Effector memory CD4-positive, alpha-beta T cell (primary cell): ENCODE data around the gene RNF6.

Experiments
- DNase-seq, 3 donors: peaks; one replicate each; pipeline ENCODE4 v3.0.0-alpha.2; 2020
- H3K27ac ChIP-seq: 2 replicates; pipeline ENCODE4 v1.7.0; 2013; ENCODE audit warnings: mild to moderate bottlenecking, low read length, moderate library complexity; ENCODE audit not compliant: insufficient read depth, poor library complexity, severe bottlenecking
- H3K27me3 ChIP-seq: replicated peaks from 2 replicates; pipeline ENCODE4 v1.7.0; 2013; ENCODE audit warnings: mild to moderate bottlenecking, low read length; ENCODE audit not compliant: insufficient read depth, control insufficient read depth, poor library complexity, severe bottlenecking
- H3K36me3 ChIP-seq: 2 replicates; pipeline ENCODE4 v1.7.0; 2013; ENCODE audit warnings: mild to moderate bottlenecking, low read length, moderate library complexity; ENCODE audit not compliant: control insufficient read depth, insufficient read depth
- H3K4me1 ChIP-seq: 2 replicates; pipeline ENCODE4 v1.7.0; 2013; ENCODE audit warnings: low read length, mild to moderate bottlenecking; ENCODE audit not compliant: control insufficient read depth, insufficient read depth, poor library complexity, severe bottlenecking
- H3K4me3 ChIP-seq: 2 replicates; pipeline ENCODE4 v1.7.0; 2013; ENCODE audit warnings: low read length, low read depth, mild to moderate bottlenecking; ENCODE audit not compliant: insufficient read depth, poor library complexity, severe bottlenecking
- H3K9me3 ChIP-seq: 2 replicates; pipeline ENCODE4 v1.7.0; 2013; ENCODE audit warnings: mild to moderate bottlenecking, low read length, moderate library complexity; ENCODE audit not compliant: control insufficient read depth

Gene RNF6

GRCh38 chr13:26228096-26228495 is 6.0 kb upstream of the RNF6 start:
- H3K27me3 ChIP-seq, result no peaks in the 10 kb centered on the region
- H3K27ac ChIP-seq, result no peak overlapping the region
- no peaks in the 10 kb centered on the region for H3K4me1 ChIP-seq
- no peak for DNase-seq
- H3K36me3 ChIP-seq, result no peaks in the 10 kb centered on the region
- H3K4me3 ChIP-seq, result no peak overlapping the region
- H3K9me3 ChIP-seq, result no peaks in the 10 kb centered on the region

GRCh38 chr13:26227166-26227971 is 5.3 kb upstream of the RNF6 start:
- H3K27me3 ChIP-seq, result no peaks in the 10 kb centered on the region
- H3K4me3 ChIP-seq, result no peak overlapping the region
- H3K27ac ChIP-seq, result no peak overlapping the region
- H3K4me1 ChIP-seq, result peaks cover 4% of the 10 kb centered on the region
- H3K36me3 ChIP-seq, result no peaks in the 10 kb centered on the region
- no peak for DNase-seq
- H3K9me3 ChIP-seq, result no peaks in the 10 kb centered on the region

GRCh38 chr13:26225896-26226617 is 3.9 kb upstream of the RNF6 start:
- no peak for DNase-seq
- no peaks in the 10 kb centered on the region for H3K27me3 ChIP-seq
- no peak overlapping the region for H3K4me3 ChIP-seq
- H3K36me3 ChIP-seq, result peaks cover 4% of the 10 kb centered on the region
- no peak overlapping the region for H3K27ac ChIP-seq
- no peaks in the 10 kb centered on the region for H3K9me3 ChIP-seq
- H3K4me1 ChIP-seq, result peaks cover 8% of the 10 kb centered on the region

GRCh38 chr13:26222520-26223046 is 469 bp upstream of the RNF6 start:
- peaks cover 18% of the 10 kb centered on the region for H3K4me1 ChIP-seq
- no peaks in the 10 kb centered on the region for H3K9me3 ChIP-seq
- H3K4me3 ChIP-seq, result peak overlapping the region; percentile 98
- H3K27me3 ChIP-seq, result no peaks in the 10 kb centered on the region
- H3K36me3 ChIP-seq, result peaks cover 22% of the 10 kb centered on the region
- H3K27ac ChIP-seq, result peak overlapping the region; percentile 97
- DNase-seq, result no peak

DNA sequence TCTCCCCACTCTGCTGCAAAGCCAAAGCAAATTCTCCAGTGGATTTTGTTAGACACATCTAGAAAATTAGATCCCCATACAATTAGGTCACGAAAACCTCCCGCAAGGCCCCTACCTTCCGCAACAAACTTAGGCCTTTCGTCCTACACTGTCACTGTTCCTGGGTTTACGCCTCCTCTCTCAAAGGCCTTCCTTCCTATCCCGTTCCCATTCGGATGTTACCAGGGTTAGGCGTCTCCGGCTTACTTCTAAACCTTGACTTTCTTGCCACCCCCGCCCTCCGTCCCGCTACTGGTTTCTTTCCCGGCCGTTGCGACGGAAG is 754 bp downstream of the RNF6 start:
- Histone ChIP-seq H3K27ac (peak overlapping the region; percentile 97), H3K9me3 (no peaks in the 10 kb centered on the region), H3K4me1 (peaks cover 18% of the 10 kb centered on the region), H3K36me3 (peaks cover 34% of the 10 kb centered on the region), H3K4me3 (peak overlapping the region; percentile 98), H3K27me3 (no peaks in the 10 kb centered on the region)
- DNase-seq, result no peak

GRCh38 chr13:26220575-26220974 is 1.5 kb downstream of the RNF6 start:
- DNase-seq, result no peak
- Histone ChIP-seq H3K27me3 (no peaks in the 10 kb centered on the region), H3K36me3 (peaks cover 37% of the 10 kb centered on the region), H3K4me1 (peaks cover 18% of the 10 kb centered on the region), H3K27ac (peak overlapping the region; percentile 10), H3K9me3 (no peaks in the 10 kb centered on the region), H3K4me3 (peak overlapping the region; percentile 28)

DNA sequence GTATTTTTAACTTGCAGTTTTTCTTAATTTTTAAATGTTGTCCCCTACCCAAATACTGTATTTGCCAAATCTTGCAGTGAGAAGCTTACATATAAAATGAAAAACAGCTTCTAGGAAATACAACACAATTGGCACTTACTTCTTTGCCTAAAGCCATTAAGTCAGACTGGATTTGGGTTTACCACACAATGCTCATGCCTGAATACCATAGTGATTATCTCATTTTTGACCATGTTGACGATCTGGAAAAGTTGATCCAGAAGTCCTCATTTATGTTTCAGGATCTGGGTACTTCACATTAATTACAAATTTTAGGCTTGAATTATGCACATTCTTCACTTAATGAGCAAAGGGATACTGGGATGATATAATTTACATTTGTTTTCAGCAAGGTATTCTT is 2.4 kb downstream of the RNF6 start:
- no peak for DNase-seq

DNA sequence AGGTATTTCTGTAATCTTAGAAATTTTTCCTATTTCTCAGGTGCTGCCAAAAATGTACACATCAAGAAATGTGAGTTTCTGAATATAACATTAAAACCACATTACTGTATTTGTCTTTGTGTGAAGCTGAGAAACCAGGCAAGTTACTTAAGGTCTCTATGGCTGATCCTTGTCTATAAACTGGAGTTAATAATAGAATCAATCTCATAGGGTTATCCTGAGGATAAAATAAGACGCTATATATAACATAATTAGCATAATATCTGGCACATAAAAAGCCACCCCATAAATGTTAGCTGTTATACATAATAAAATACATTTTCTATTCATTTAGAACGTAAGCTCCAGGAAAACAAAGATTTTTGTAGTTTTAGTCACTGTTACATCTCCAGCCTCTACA is 6.1 kb downstream of the RNF6 start:
- H3K27ac ChIP-seq, result no peak overlapping the region
- DNase-seq, result no peak
- peaks cover 10% of the 10 kb centered on the region for H3K4me1 ChIP-seq
- H3K4me3 ChIP-seq, result no peak overlapping the region
- no peaks in the 10 kb centered on the region for H3K27me3 ChIP-seq
- peaks cover 71% of the 10 kb centered on the region for H3K36me3 ChIP-seq
- no peaks in the 10 kb centered on the region for H3K9me3 ChIP-seq

More for the DNA sequence above, 2.4 kb downstream of the RNF6 start:
- Histone ChIP-seq H3K4me3 (no peak overlapping the region), H3K27ac (no peak overlapping the region), H3K36me3 (peaks cover 45% of the 10 kb centered on the region), H3K4me1 (peaks cover 18% of the 10 kb centered on the region), H3K9me3 (no peaks in the 10 kb centered on the region), H3K27me3 (no peaks in the 10 kb centered on the region)

- DNase-seq, result no peak
- H3K4me1 ChIP-seq, result no peaks in the 10 kb centered on the region
- H3K9me3 ChIP-seq, result no peaks in the 10 kb centered on the region
- H3K27ac ChIP-seq, result no peak overlapping the region
- H3K4me3 ChIP-seq, result no peak overlapping the region
- peaks cover 62% of the 10 kb centered on the region for H3K36me3 ChIP-seq
- H3K27me3 ChIP-seq, result no peaks in the 10 kb centered on the region
Measured at GRCh38 chr13:26213982-26214381, 8.1 kb downstream of the RNF6 start.

- Histone ChIP-seq H3K36me3 (peaks cover 67% of the 10 kb centered on the region), H3K27me3 (no peaks in the 10 kb centered on the region), H3K9me3 (no peaks in the 10 kb centered on the region), H3K4me1 (no peaks in the 10 kb centered on the region), H3K27ac (no peak overlapping the region), H3K4me3 (no peak overlapping the region)
- DNase-seq, result no peak
Measured at GRCh38 chr13:26213345-26213744, 8.8 kb downstream of the RNF6 start.
